Measurements from ENCODE around the gene TOR1AIP2.

Gene TOR1AIP2

GRCh38 chr1:179877586-179878265 is at the start of gene TOR1AIP2:
TOR1AIP2 (minus strand) TSS chr1:179877803; CDS start chr1:179852665, 25,138 bp downstream.
- peak; percentile 77 to 90 for DNase-seq

GRCh38 chr1:179926850-179927205 is 49.2 kb upstream of the TOR1AIP2 start:
- DNase-seq = no peak

DNA sequence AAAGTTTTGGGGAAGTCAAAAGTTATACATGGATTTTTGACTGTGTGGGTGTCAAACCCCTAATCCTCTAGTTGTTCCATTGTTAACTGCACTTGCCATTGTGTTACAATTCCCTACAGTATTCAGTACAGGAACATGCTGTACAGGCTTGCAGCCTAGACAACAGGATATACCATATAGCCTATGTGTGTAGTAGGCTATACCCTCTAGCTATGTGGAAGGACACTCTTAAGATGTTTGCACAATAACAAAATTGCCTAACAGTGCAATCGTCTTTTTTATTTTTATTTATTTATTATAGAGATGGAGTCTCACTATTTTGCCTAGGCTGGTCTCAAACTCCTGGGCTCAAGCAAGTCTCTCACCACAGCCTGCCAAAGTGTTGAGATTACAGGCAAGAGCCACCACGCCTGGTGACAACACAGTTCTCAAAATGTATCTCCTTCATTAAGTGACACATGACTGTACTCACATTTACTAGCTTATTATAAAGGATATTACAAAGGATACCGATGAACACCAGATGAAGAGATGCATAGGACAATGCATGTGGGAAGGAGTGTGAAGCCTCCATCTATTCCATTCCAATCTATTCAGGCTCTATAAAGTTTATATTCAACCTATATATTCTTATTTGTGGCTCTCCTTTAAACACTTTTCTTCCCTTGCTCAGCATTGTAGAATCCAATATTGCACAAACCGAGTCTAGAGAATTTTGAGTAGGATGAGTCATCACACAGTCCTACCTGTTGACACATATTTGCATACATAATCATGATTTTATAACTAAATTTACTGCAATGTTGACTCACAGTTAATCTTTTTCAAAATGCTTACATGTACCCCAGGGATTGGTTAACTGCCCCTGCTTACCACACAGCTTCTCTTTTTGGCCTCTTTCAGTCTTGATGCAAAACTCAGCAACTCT is 48.6 kb upstream of the TOR1AIP2 start:
- DNase-seq = no peak

GRCh38 chr1:179925302-179925701 is 47.7 kb upstream of the TOR1AIP2 start:
- DNase-seq = no peak

DNA sequence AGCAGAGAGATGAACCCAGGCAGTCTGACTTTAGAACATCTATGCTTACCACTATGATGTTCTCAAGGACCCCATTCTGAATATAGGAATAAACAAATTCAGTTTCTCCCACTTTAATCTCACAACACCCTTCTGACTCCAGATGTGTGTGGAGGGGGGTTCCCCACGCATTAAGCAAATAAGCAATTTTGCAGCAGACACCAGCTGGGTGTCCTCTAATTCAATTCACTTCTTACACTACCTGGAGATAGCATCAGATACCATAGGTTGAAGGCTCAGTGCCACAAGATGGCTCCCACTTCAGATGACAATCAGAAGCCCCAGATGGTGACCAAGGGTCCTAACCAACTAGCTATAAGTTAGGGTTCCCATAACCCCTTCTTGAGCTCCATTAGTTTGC is 46.7 kb upstream of the TOR1AIP2 start:
- DNase-seq = no peak

- no peak for DNase-seq
Measured at GRCh38 chr1:179923029-179923428, 45.4 kb upstream of the TOR1AIP2 start.

GRCh38 chr1:179921981-179922872 is 44.6 kb upstream of the TOR1AIP2 start:
- no peak for DNase-seq

DNA sequence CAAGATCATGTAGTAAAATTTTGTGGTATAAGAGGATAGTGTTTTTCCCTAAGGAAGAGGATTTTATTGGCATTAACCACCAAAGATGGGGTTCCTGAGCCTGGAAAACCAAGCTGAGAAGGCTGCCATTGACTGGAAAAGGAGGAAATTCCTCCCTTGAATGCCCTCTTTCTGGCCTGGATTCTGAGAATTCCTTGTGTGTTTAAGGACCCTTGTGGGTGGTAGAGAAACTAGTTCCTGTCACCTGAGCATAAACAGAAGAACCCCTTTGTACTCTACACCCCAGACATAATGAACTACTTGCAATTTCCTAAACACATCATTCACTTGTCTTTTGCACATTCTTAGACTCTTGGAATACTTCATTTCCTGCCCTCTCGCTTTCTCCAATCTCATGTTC is 43.9 kb upstream of the TOR1AIP2 start:
- no peak for DNase-seq

DNA sequence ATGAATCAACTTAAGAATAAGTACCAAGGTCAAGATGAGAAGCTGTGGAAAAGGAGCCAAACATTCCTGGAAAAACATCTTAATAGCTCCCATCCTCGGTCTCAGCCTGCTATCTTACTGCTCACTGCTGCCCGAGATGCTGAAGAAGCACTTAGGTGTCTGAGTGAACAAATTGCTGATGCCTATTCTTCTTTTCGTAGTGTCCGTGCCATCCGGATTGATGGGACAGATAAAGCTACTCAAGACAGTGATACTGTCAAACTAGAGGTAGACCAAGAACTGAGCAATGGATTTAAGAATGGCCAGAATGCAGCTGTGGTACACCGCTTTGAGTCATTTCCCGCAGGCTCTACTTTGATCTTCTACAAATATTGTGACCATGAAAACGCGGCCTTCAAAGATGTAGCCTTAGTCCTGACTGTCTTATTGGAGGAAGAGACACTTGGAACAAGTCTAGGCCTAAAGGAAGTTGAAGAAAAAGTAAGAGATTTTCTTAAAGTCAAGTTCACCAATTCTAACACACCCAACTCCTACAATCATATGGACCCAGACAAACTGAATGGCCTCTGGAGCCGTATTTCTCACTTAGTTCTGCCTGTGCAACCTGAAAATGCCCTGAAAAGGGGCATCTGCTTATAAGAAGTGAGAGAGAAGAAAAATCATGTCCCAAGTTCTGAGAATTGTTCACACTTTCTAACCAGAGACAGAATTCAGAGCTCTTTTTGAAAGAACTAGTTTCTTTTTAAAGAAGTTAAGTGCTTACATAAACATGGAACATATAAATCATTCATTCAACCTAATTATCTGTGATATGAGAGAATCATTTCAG is 40.2 kb upstream of the TOR1AIP2 start:
- DNase-seq = no peak

- DNase-seq = no peak
Measured at GRCh38 chr1:179911812-179912211, 34.2 kb upstream of the TOR1AIP2 start.

DNA sequence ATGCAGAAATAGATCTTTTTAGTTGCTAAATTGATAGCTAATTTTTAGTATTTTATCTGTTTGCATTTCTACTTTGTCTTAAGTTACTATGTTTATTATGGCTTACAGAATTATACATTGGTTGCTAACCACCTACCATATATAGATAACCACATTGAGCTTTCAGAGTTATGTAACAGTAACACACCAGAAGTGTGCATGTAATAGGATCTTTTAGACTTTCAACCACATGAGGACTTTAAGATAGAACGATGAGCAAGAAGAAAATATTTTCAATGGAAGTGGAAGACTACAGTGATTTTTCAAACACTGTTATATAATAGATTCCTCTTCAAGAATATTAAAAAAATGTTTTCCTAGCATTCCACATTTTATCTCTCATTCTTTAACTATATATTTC is 33.3 kb upstream of the TOR1AIP2 start:
- no peak for DNase-seq

DNA sequence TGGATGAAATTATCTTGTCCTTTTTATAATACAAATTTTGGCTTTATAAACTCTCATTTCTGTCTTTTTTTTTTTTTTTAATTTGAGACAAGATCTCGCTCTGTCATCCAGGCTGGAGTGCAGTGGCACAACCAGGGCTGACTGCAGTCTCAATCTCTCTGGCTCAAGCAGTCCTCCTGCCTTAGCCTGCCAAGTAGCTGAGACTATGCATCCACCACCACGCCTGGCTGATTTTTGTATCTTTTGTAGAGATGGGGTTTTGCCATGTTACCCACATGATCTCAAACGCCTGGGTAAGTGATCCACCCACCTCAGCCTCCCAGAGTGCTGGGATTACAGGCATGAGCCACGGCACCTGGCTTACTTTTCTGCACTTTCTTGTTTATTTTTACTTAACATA is 12.0 kb upstream of the TOR1AIP2 start:
- no peak for DNase-seq

GRCh38 chr1:179888071-179888470 is 10.5 kb upstream of the TOR1AIP2 start:
- DNase-seq = no peak

DNA sequence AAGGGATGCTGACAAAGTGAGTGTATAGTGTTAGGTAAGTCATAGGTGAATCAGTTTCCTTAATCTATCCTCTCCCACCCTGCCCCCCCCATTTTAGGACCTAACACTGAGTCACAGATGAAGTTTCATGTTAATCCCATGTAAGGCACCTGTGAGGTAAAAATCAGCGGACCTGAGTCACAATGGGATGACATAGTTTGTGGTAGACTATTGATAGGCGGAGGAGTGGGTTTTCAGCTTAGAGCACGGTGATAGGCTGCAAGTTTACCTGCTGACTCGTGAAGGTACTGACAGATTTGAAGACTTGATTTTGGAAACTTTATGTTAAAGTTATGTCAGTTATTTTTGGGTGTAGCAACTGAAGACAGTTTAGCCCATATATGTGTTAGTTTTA is 6.1 kb upstream of the TOR1AIP2 start:
- DNase-seq = no peak

DNA sequence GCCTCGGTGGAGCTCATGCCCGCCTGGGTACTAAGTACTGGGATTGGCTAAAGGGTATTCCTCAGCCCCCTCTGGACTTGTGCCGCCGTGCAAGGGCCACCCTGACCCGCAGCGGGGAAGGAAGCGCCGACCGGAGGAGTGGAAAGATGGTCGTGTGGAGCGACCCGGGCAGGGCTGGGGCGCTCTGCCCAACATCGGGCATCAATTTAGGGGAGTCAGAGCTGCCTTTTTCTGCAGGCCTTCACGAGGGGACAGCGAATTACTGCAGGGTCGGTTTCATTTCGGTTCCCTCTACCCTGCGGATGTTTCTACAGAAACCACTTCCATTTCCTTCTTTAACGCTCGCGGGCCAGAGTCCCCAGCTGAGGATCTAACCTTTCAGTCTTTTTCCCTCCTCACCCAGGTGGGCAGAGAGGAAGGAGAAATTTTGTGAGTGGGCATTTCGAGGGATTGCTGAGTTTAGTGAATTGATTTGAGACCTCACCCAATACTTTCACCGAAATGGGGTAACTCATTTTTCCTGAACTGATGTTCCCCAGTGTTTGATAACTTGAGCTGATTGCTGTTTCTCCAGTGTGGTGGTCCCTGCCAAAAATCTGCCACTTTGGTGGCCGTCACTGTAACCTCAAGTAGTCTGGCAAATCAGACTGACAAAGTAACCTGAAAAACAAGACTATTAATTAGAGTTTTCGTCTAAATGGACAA is 5.6 kb upstream of the TOR1AIP2 start:
- DNase-seq = no peak

GRCh38 chr1:179882253-179883039 is 4.8 kb upstream of the TOR1AIP2 start, which contains the start of gene TOR1AIP1:
TOR1AIP1 (plus strand) TSS chr1:179882285; CDS start chr1:179882503, 218 bp downstream.
- peak; percentile 97 to 99 for DNase-seq

GRCh38 chr1:179881642-179882252 is 4.1 kb upstream of the TOR1AIP2 start:
- no peak for DNase-seq

GRCh38 chr1:179879797-179880196 is 2.2 kb upstream of the TOR1AIP2 start:
- DNase-seq = no peak

- DNase-seq = no peak
Measured at GRCh38 chr1:179876300-179876715, 1.3 kb downstream of the TOR1AIP2 start.
